Stimulated activated CD8-positive, alpha-beta memory T cell treated with anti-CD3 and anti-CD28 coated beads, Interleukin-7, amount 100 ng/mL, for 4 hours (primary cell): ENCODE measurements around the gene SCT.

Experiments
- DNase-seq, 2 donors: peaks; one replicate each; pipeline ENCODE4 v3.0.0-alpha.2; 2020; ENCODE audit warnings: low read depth in 2 of 2

The SCT gene

DNA sequence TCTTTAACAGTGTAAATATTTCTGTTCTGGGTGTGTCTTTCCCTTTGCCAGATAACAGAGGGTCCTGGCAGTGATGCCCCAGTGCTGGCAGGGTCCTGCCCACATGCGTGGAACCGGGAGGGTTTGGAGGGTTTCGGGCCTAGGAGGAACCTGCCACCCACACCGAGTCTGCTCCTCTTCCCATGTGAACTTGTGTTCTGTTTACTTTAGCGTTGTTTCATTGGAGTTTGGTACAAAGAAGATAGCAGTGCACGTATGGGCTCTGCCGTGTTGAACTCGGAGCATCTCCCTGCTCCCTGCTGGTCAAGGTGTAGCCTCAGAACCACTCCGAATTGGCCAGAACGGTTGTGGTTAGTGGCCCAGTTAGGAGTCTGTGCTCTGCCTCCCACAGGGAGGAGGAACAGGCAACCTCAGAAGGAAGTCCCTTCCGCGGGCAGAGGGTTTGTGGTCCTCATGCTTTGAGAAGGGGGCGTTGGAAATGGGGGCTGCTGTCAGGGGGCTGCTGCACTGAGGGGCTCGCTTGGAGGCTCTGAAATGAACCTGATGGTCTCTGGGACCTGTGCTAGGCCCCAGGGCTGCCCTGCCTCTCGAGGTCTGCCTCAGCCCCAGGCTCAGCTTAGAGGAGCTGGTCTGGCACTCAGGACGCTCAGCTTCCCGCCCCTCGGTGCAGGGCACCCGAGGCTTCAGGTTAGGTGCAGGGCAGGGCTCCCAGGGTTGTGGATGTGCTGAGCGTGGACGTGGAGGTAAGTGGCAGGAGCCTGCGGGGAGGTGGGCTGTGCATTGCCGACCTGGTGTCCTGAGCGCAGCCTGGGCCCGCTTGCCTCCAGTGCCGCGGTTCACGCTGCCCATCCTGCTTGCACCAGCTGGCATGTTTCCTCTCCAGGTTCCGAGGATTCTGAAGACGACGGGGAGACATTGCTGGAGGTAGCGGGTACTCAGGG is 40.3 kb downstream of the SCT start:
- DNase-seq = no peak

DNA sequence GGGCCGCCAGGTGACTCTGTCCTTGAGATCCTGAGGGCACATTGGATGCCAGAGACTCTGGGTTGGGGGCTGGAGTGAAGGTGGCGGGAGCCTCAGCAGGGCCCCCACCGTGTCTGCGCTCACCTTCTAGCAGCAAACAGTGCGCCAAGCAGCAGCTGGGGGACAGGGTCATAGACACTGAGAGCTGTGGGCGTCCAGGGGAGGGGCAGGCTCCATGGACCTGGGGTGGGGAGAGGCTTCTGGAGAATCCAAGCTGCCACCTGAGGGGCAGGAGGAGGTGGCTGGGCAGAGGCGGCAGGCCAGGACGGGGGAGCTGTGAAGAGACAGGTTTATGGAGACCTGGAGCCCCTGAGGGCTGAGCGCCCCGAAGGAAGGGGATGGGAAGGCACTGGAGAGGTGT is 42.7 kb downstream of the SCT start:
- DNase-seq = no peak

DNA sequence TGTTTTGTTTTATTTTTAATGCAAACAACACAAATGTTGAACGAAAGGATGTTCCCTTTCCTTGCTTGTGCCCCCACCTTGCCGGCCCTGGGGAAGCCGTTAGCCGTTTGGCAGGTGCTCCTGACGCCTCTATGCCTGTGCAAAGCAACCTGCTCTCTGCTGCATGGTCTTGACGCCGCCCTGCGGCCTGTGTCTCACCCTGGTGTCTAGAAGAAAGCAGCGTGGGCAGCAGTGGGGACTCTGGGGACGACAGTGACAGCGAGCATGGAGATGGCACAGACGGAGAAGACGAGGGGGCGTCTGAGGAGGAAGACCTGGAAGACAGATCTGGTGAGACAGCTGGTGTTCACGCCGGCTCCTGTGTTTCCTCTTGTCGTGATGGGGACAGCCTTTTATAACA is 45.2 kb downstream of the SCT start:
- DNase-seq = no peak

DNA sequence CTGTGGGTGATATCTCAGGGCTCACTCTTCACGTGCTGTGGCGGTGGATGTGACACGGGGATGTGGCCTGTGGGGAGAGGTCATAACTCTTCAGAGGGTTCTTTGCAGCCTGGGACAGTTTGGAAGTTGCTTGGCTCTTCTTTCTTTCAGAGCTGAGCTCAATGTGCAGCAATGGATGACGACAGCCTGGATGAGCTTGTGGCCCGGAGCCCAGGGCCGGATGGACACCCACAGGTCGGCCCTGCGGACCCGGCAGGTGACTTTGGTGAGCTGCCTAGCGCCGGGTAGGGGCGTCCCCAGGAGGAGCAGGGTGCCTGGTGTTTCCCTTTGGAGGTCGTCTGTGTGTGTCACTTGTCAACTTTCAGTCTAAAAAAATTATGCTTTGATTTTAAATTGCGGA is 45.6 kb downstream of the SCT start:
- DNase-seq = no peak

- no peak for DNase-seq
These were observed 47.0 kb downstream of the SCT start for GRCh38 chr11:579830-580601.

DNA sequence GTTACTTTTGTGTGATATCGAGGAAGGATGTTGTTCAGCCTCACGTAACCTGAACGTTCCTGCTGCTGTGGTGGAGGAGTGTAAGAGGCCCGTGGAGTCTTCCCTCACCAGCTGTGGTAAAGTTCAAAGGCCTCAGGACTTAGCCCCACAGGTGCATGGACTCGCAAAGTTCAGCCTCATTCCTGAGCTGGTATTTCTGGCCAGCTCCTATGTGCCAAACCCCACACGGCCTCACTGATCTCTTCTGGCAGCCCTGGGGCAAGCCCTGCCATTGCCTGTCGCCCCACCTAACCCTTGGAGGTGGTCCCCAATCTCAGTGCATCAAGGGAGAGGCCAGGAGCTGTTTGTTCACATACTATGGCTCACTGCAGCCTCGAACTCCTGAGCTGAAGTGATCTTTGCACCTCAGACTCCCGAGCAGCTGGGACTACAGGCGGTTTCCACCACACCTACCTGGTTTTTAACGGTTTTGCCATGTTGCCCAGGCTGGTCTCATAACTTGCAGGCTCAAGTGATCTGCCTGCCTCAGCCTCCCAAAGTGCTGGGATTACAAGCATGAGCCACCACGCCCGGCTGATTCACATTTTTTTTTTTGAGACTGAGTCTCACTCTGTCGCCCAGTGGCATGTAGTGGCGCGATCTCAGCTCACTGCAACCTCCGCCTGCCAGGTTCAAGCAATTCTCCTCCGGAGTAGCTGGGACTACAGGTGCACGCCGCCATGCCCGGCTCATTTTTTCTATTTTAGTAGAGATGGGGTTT is 48.5 kb downstream of the SCT start:
- no peak for DNase-seq

DNA sequence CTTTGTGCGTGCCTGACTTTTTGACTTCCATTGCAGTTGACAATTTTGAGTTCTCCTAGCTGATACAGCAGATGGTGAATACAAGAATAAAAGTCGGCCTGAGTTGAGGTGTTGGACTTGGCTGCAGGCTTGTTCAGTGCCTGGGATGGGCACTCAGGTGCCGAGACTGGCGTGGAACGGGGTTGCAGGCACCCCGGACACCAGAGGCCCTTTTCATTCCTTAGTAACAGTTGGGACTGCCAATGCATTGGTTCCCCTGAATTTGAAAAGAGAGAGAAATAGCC is 49.4 kb downstream of the SCT start:
- no peak for DNase-seq

DNA sequence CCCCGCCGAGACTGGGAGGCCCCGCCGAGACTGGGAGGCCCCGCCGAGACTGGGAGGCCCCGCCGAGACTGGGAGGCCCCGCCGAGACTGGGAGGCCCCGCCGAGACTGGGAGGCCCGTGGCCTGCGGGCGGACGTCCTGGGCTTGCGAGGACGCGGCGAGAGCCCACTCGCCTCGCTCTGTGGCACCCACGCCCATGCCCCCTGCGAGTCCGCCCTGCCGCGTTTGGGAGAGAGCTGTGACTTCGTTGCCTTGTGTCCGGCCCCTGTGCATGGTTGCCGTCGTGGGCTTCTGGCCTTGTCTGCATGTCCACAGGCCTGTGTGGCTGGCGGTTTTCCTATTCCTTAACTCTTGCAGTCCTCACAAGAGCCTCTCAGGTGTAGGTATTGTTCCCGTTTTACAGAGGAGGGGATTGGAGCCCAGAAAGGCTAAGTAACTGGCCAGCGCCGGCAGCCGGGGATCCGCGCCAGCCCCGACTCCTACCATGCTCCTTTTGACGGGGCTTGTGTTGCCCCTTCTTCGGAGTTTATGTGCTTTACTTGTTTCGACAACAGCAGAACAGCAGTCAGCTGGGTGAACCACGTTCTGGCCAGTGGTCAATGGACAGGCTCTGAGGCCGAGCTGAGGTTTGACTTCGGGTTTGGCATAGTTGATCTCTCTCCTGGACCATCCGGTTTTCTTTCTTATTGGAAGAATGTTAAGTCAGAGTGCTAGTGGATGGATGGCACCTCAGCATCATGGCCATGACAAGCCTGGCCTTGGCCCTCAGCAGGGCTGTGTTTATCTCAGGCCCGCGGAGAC is 50.0 kb downstream of the SCT start:
- no peak for DNase-seq
